Ramos (cell line): ENCODE results near the gene ADGRA1.

ENCODE experiments used
- in situ Hi-C: fragments of 300-500 bp; cut with MboI; formaldehyde crosslinking; loops from one replicate; pipeline ENCODE4 v1.14.3; 2022; ENCODE audit warnings: low sequenced_read_pairs; ENCODE audit not compliant: unreplicated experiment

Gene ADGRA1

DNA sequence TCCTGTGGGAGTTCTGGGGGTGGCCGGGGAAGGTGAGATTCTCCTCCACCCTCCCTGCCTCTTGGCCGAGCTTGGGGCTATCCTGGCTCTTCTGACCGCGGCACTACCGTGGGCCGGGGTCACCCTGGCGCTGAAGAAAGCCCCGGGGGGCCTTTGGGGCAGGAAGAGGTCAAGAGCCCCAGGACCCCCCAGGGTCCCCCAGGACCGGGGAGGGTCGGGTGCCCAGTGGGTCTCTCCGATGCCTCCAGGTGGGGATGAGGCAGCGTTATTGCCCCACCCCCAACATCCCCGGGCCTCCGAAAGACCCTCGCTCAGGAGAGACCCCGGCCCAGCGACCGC lies 71.9 kb downstream of the ADGRA1 start:
- in situ Hi-C loops: no loop called here

DNA sequence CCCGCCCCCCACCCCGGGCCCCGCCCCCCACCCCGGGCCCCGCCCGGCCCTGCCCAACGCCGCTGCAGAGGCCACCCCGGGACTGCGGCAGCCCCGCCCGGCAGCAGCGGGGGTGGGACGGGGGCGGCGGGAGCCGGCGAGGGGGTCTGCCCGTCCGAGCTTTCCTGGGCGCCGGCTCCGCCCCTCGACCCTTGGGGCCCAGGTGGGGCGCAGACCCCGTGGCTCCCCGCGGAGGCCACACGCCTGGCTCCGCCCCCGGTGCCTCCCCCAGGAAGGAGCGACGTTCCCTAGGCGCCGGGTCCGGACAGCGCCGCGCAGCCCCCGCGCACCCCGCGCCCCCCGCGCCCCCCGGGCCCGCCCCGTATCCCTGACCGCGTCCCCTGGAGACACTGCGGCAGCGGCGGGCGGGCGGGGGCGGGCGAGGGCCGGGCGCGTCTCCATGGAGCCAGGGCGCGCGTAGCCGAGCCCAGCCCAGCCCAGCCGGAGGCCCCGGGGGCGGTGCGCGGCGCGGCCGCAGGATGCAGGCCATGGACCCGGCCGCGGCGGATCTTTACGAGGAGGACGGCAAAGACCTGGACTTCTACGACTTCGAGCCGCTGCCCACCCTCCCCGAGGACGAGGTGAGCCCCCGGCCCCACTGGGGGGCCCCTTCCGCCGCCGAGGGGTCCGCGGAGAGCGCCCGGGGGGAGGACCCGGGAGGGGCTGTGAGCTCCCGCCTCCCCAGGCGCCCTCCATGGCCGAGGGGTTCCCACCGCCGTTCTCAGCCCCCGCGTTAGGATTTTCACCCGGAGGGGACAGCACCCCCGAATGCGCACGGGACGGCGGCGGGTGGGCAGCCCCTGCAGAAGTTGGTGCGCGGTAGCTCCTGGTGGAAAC lies 72.5 kb downstream of the ADGRA1 start, which contains the start of gene KNDC1:
KNDC1 (plus strand) TSS at position 270 of the 876 bp plus-strand sequence; CDS start at position 519, 249 bp downstream.
- in situ Hi-C loops: no loop called here

DNA sequence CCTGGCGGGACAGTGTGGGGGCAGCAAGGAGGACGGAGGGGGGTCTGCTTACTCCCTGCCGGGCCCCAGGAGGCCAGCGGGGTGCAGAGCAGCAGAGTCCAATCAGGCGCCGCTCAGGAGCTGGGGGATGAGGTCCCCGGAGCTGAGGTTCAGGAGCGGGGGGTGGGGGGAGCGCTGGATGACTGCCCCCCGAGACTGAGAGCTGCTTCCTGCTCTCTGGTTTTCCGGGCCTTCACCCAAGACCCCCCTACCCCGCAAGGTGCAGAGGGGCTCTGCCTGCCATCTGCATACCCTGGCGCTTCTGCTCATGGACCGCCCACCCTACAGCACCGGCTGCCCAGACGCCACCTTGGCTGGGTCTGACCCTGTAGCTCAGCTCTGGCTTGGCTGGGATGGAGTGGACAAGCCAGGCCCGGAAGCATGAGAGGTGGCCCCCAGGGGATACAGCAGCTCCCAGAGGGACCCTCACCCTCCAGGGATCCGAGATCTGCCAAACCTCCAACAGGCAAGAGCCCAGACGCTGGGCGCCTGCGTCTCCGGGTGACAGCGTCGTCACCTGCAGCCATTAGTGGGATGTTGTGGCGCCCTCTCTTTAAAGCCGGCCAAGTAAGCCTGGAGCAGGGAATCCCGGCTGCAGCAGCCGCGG lies 73.2 kb downstream of the ADGRA1 start:
- in situ Hi-C loops: no loop called here

DNA sequence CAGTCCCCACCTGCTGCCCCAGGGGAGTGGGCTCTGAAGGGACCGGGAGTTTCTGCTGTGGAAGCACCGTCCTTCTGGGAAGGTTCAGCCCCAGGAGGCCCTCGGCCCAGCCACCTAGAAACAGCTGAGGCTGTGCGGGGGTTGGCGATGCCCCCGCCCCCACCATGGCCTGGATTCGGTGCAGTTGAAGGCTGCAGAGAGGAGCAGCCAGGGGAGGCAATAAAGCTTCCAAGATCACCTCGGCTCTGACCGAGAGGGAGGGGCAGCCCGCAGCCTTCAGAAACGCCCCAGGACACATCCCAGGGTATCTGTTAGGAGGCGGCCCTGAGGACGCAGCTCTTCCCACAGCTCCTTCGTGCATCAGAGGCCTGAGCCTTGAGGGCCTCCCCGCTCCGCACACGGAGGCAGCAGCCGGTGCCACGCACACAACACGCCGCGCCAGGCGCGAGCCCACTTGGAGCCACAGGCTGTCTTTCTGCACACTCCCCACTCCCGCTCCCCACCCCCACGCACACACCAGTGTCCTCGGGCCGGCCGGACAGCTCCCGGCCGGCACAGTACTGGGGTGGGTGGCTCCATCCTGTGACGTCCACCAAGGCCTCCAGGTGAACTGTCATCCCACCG lies 73.9 kb downstream of the ADGRA1 start:
- in situ Hi-C loops: no loop called here

DNA sequence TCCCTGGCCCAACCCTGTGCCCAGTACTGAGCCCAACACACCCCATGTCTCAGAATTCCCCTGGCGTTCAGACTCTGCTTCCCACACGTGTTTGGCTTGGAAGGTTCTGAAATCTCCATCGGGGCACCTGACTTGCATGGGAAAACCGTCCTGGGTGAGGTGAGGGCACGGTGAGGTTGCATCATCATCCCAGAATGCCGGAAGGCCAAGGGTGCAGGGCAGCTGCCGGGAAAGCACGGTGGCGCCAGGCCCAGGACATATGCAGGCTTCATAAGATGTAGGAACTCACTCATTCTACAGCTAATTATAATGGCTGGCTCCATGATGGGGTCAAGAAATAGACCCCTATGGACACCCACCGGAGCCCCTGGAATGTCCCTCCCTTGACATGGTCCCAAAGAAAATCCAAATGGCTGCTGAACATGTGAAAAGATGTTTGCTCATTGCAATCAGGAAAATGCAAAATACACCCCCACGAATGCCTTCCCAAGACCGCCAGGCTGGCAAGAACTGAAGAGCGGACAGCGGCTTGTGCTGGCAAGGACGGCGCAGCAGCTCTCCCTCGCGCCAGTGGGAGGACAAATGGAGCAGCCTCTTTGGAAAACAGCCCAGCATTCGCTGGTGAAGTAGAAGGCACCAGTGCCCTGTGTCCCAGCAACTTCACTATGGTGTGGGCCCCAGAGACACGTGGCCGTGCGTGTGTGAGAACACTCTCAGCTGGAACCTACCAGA lies 74.6 kb downstream of the ADGRA1 start:
- in situ Hi-C loops: no loop called here

DNA sequence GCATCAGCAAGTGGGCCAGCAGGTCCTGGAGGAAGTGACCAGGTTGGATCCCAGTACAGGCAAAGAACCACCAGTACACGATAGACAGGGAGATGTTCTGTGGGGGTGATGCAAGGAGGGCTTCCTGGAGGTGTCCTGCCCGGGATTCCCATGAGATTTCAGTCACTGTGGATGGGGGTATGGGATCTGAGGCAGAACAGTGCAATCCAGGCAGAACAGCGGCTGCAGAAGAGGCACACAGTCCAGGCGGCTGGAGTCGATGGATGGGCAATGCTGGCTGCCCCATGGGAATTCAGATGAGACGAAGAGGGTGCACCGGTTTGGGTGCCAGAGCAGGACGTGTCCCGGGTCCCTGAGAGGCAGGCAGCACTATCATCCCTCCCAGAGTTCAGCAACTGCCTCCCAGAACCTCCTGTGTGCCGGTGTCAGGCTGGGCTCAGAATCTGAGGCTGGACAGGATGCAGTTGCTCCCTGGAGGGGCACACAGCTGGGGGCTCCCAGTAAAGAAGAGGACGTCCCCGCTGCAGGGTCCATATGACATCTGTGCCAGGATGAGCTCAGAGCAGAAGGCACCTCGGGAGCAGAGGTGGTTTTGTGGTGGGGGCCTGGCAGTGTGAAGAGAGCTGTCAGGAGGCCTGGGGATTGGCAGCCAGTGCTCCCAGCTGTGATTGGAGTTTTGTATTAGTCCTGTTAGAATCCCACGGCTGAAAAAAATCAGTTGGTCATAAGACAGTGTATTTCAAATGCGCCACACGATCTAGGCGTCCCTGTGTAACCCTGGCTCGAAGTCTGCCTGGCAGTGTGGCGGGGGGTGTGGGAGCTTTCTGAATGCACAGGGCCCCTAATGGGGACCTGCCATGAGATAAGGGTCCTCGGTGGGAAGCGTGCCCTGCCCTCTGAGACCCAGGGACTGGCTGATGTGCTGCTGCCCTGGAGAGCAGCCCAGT lies 75.5 kb downstream of the ADGRA1 start:
- in situ Hi-C loops: no loop called here

DNA sequence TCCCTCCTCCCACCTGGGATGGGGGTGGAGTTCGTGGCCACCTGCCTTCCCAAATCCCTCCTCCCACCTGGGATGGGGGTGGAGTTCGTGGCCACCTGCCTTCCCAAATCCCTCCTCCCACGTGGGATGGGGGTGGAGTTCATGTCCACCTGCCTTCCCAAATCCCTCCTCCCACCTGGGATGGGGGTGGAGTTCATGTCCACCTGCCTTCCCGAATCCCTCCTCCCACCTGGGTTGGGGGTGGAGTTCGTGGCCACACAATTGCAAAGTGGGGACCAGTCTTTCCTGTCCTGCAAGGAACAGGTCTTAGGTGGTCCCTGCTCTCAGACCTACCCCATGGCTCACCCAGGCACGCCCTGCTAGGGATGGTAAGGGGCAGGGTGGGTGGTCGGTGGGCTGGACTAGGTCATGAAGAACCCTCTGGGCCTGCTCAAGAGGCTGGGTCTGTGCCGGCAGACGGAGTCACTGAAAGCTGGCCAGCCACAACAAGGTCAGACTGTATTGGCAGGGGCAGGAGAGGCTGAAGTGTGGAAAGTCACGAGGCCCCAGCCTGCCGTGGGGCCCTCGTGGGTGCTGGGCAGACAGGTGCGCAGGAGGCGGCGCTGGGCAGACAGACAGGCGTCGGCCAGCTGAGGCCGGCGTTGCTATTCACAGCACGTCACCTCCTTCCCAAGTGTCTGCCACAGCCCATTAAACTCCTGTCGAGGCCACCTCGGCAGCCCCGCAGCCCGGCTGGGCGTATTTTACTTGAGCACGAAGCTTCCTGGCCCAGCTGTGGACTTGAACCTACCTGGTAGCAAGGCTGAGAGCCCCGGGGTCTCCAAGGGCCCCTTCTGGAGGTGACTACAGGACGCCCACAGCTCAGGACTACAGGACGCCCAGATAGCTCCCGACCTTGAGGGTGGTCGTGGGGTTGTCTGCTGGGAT lies 76.4 kb downstream of the ADGRA1 start:
- in situ Hi-C loops: no loop called here

DNA sequence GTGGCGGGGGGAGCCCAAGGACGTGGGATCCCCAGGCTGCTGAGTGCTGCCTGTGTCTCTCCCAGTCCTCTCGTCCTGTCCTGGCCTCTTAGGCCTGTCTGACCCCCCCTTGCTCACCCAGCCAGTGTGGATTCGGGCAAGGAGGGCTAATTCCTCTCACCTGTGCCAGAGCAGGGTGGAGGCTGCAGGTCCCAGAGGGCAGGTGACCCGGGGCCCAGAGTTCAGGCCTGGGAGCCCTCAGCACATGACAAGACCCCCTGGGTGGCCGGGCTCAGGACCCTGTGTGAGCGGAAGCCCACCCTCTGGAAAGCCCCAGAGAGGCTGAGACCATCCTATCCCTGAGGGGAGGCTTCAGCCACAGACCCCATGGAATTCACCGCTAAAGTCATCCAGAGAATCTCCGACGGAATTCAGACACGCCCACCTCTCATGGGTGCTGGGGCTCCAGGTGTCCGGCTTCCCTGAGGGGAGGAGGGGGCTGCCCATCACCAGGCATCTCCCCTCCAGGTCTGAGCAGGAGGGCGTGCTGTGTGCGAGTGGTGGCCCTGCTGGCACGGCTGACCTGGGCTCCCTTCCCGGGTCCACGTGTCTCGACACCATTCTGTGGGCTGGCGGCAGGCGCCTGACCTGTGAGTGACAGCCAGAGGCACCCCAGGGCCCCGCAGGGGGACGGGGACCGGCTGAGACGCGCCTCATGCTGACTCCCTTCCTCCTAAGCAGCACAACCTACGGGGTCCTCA lies 77.3 kb downstream of the ADGRA1 start:
- in situ Hi-C loops: no loop called here

DNA sequence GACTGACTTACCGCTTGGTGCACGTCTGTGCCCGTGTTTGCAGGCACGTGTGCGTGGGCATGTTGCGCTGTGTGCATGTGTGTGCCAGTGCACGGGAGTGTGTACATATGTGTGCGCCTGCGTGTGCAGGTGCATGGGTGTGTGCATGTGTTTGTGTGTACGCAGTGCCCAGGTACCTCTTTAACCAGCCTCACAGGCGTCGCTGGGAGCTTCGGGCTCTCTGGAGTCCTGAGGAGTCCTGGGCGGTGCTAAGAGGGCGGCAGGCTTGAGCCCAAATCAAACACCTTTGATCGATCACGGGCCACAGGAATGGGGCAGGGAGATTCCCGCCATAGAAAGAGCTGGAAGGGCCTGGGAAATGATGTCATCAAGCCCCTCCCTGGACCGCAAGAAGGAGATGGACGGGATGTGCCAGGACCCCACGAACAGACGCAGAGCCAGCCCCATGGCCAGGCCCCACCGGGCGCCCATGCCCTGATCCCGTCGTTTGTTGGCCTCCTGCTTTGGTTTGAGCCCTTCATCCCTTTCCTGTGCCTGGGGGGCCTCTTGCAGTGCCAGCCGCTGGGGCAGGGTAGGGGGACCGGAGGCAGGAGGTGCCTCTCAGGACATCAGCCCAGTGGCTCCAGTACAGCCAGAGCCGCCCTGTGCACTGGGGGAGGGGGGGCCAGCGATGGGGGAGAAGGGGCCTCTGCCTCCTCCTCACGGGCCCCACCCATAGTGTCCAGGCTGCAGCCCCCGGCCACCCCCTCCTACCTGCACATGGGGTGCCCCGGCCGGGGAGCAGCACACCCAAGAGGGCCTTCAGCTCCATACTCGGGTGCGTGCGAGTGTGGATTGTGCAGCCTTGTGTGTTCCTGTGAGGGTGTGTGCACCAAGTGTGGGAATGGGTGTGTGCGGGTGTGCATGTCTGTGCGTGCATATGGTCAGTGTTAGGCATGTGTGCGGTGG lies 78.1 kb downstream of the ADGRA1 start:
- in situ Hi-C loops: no loop called here

DNA sequence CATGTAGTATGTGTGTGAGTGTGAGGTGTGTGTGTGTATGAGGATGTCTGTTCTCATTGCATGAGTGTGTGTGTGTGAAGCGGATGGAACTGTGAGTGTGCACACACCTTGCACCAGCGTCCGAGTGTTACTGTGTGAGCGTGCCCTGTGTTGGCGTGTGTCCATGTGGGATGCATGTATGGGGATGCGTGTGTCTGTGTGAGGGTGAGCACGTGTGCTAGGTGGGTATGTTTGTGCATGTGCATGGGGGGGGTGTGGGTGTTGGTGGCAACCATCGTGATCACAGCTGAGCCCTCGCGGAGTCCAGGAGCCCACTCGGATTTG lies 78.7 kb downstream of the ADGRA1 start:
- in situ Hi-C loops: no loop called here

DNA sequence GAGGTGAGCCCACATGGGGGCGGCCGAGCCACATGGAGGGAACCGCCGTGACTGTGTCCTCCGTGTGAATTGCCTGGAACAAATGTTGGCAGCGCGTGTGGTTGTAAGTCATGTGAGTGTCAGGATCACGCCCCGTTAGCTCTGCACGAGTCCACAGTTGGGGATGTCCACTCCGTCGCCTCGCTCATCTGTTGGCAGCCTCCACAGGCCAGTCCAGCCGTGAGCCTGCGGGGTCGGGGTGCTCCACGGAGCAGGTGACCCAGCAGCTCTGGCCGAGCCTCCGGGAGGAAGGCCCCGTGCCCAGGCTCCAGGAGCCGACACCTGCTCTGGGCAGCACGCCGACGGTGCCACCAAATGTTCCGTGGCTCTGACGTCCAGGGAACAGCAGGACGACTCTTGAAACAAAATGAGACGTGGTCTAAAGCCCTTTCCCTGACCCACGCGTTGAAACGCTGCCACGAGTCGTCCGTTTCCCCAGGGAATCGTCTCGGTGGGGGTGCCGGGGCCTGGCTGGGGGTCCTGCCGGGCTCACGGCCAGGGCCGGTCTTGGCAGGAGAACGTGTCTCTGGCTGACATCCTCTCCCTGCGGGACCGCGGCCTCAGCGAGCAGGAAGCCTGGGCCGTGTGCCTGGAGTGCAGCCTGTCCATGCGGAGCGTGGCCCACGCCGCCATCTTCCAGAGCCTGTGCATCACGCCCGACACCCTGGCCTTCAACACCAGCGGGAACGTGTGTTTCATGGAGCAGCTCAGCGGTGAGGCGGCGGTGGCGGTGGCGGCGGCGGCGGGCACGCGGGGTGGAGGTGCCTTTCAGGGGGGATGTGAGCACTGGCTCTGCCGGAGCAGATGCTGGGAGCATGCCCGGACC lies 79.3 kb downstream of the ADGRA1 start:
- in situ Hi-C loops: no loop called here

DNA sequence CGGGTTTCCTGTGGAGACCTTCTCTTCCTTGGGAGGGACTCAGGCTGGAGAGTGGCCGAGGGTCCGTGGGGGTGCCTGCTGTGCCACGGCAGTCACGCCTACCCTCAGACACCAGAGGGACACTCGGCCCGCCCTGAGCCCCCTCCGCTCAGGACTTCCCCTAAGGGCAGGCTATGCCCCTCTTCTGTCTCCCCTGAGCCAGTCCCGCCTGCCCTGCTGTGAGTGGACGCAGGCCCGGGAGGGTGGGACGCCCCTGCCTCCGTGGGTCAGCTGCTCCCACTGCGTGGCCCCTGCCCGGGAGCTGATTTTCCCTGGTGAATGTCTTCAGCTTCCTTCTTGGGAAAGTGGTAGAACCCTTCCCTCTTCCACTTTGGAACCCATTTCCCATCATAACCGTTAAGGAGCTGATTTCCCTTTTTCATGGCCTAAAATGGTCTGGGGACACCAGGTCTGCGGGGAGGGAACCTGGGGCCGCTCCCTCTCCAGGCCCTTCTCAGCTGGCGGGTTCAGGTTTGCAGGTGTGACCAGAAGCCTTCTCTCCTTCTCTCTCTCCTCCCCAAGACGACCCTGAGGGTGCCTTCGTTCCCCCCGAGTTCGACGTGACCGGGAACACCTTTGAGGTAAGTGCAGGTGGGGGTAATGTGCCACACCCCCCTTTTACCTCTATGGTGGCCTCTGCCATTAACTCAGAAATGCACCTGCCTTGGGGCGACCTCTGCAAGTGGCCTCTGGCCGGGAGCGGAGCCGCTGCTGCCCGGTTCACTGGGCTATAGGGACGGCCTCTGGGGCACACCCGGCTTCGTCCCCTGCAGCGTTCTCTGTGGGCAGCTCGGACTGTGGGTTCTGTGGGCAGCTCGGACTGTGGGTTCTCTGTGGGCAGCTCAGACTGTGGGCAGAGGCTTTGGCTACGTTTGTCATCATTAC lies 80.2 kb downstream of the ADGRA1 start:
- in situ Hi-C loops: no loop called here

DNA sequence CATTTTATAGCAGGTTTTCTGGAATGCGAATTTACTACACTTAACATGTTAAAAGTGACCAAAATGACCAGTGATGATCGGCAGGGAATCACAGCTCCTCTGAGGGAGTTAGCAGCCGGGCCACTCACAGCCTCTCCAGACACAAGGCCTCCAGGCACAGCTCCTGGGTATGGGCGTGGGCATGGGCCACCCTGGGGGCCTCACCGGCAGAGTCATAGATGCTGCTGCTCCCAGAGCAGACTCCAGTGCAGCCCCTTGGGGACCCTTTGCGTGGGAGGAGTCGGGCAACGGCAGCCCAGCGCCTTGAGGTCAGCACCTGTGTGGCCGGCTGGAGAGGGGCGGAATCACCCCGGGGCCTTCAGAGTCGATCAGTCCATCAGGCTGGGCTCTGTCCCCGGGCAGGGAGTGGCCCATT lies 80.9 kb downstream of the ADGRA1 start:
- in situ Hi-C loops: no loop called here

DNA sequence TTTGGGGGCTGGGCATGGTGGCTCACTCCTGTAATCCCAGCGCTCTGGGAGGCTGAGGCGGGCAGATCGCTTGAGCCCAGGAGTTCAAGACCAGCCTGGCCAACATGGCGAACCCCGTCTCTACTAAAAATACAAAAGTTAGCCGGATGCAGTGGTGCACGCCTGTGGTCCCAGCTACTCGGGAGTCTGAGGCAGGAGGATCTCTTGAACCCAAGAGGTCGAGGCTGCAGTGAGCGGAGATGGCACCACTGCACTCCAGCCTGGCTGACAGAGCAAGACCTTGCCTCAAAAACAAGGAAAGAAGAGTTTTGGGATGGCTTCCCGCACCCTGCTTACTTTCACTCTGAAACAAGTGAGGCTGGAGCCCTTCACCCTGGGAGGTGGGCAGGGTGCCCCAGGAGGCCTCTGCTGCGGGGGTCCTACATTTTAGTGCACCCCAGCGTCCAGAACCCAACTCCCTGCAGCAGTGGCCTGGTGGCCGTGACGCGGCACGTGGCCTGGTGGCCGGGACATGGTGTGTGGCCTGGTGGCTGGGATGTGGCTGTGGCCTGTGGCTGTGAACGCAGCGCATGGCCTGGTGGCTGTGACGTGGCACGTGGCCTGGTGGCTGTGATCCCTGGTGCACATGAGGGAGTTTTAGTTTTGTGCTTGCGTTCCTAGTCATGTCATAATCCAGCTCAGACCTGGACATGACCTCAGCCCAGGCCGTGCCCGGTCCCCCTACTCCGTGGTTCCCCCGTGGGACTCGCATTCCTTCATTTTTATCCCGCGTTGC lies 81.6 kb downstream of the ADGRA1 start:
- in situ Hi-C loops: no loop called here
